Panc1 (cell line): ENCODE data around the gene TXNDC2. TPM values are rescaled to one million over a fixed set of nuclear protein-coding genes. Genes with fewer than 3 reads are reported as not detected.
A peak's percentile ranks its signal among the peaks of the same experiment; 100 is the strongest.

Experiments used
- ATAC-seq: fragments of 200-7000 bp; cut with Tn5 transposase; 2 replicates; pipeline ENCODE4 v1.9.1; 2020; ENCODE audit warnings: mild to moderate bottlenecking, moderate library complexity
- BruUV-seq: library from RNA; stranded (reverse); fragments of 400-500 nt; replicated peaks from 2 replicates; lab custom pipeline; 2021; lab: Mats Ljungman, UMichigan
- CTCF ChIA-PET: fragments of 300-600 bp; sonication (Branson Sonifier 250); formaldehyde crosslinking; loops from one replicate; lab custom pipeline; 2022; ENCODE audit warnings: antibody characterized with exemption; lab: Charles Lee
- POLR2A ChIA-PET: fragments of 300-600 bp; sonication (Branson Sonifier 250); formaldehyde crosslinking; loops from one replicate; lab custom pipeline; 2022; ENCODE audit warnings: antibody characterized with exemption; lab: Charles Lee
- DNase-seq: peaks from one replicate; pipeline ENCODE4 v3.0.0-alpha.2; 2010; ENCODE audit warnings: low read depth, low spot score
- H3K27ac ChIP-seq: 2 replicates; pipeline ENCODE4 v1.5.1; 2011; ENCODE audit warnings: mild to moderate bottlenecking, low read length, inconsistent platforms
- H3K27me3 ChIP-seq: fragments of 200-500 bp; sonication (Bioruptor generic); 2 replicates; pipeline ENCODE4 v1.6.0; 2014; ENCODE audit warnings: low read length, inconsistent platforms; ENCODE audit not compliant: control insufficient read depth, insufficient read depth
- H3K36me3 ChIP-seq: fragments of 200-500 bp; sonication (Bioruptor generic); 2 replicates; pipeline ENCODE4 v1.5.1; 2014; ENCODE audit warnings: inconsistent platforms, mild to moderate bottlenecking, low read length, moderate library complexity; ENCODE audit not compliant: control insufficient read depth, insufficient read depth
- H3K4me1 ChIP-seq: 2 replicates; pipeline ENCODE4 v1.5.1; 2011; ENCODE audit warnings: inconsistent platforms, mild to moderate bottlenecking, low read length, moderate library complexity; ENCODE audit not compliant: control insufficient read depth, insufficient read depth
- H3K4me3 ChIP-seq, 2 experiments: 2 replicates each; pipeline ENCODE4 v1.5.1; 2011 to 2012; ENCODE audit warnings: low read depth in 2 of 2, low read length in 2 of 2, mild to moderate bottlenecking in 2 of 2, inconsistent platforms in 1 of 2, moderate library complexity in 1 of 2
- H3K9me3 ChIP-seq: fragments of 200-500 bp; sonication (Bioruptor generic); 2 replicates; pipeline ENCODE4 v1.5.1; 2014; ENCODE audit warnings: low read depth, mild to moderate bottlenecking, inconsistent platforms, low read length, moderate library complexity; ENCODE audit not compliant: control insufficient read depth, insufficient read depth
- POLR2AphosphoS5 ChIP-seq: IDR thresholded peaks from 2 replicates; pipeline ENCODE4 v1.6.1; 2012; ENCODE audit warnings: mild to moderate bottlenecking, low read depth, low read length, moderate library complexity
- SIN3A ChIP-seq: IDR thresholded peaks from 2 replicates; pipeline ENCODE4 v1.6.1; 2012; ENCODE audit warnings: low read depth, mild to moderate bottlenecking, low read length, moderate library complexity, borderline replicate concordance; ENCODE audit not compliant: insufficient read depth
- TCF7L2 ChIP-seq: IDR thresholded peaks from 2 replicates; pipeline ENCODE4 v1.6.1; 2011; ENCODE audit warnings: mild to moderate bottlenecking, low read depth, low read length, inconsistent platforms
- in situ Hi-C: cut with HindIII; loops from 2 replicates; pipeline ENCODE4 v1.10.0; 2016; ENCODE audit warnings: low sequenced_read_pairs, low pct_unique_long_range_greater_than_20kb
- intact Hi-C: fragments of 100-400 bp; cut with micrococcal nuclease; formaldehyde crosslinking; loops from one replicate; pipeline ENCODE4 v1.10.0; 2022; ENCODE audit not compliant: unreplicated experiment
- total RNA-seq: library from RNA; stranded (reverse); gene quantifications from one replicate; pipeline ENCODE4 v1.2.1, GENCODE V29; 2021; ENCODE audit not compliant: unreplicated experiment
- TF ChIP-seq, protein P1 (sequence below), 2 experiments: IDR thresholded peaks; 2 replicates each; pipeline ENCODE4 v1.6.1; 2011 to 2012; ENCODE audit warnings: low read depth in 2 of 2, control low read depth in 1 of 2, low read length in 1 of 2, mild to moderate bottlenecking in 1 of 2, moderate library complexity in 1 of 2; ENCODE audit not compliant: insufficient read depth in 1 of 2
- TF ChIP-seq, protein P2 (sequence below): fragments of 450-650 bp; IDR thresholded peaks from 2 replicates; pipeline ENCODE4 v1.5.1; 2017; ENCODE audit warnings: mild to moderate bottlenecking

Gene TXNDC2
- total RNA-seq, 1 experiment from 2014 or later, result 0.90 TPM

DNA sequence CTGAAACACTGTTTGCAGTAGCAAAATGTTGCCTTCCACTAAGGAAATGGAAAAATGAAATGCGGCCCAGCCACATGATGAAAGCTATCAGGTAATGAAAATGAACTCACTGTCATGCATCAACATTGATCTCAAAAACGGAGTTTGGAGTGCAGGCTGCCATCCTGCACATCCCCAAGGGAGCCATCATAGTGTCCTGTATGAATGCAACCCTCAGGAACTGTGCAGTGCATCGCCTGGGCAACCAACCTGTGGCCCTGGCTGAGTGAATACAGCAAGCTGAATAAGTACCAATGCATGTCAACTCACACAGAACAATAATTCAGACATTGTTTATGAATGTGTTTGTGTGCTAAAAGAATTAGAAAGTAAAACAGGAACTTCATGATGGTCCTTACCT, 23.1 kb upstream of the TXNDC2 start:
- H3K27ac ChIP-seq, result no peak overlapping the region
- ChIA-PET POLR2A (no interaction called here), CTCF (no interaction called here)
- no peaks in the 10 kb centered on the region for H3K27me3 ChIP-seq
- no peaks in the 10 kb centered on the region; the same call in 1 of the 2 replicates for H3K36me3 ChIP-seq
- intact Hi-C loops (no loop called here), in situ Hi-C loops (no loop called here)
- no peak for ATAC-seq
- BruUV-seq, result no TSS peak
- no peak overlapping the region for H3K4me3 ChIP-seq
- DNase-seq, result no peak
- H3K4me1 ChIP-seq, result no peaks in the 10 kb centered on the region
- TF ChIP-seq, protein P1, sequence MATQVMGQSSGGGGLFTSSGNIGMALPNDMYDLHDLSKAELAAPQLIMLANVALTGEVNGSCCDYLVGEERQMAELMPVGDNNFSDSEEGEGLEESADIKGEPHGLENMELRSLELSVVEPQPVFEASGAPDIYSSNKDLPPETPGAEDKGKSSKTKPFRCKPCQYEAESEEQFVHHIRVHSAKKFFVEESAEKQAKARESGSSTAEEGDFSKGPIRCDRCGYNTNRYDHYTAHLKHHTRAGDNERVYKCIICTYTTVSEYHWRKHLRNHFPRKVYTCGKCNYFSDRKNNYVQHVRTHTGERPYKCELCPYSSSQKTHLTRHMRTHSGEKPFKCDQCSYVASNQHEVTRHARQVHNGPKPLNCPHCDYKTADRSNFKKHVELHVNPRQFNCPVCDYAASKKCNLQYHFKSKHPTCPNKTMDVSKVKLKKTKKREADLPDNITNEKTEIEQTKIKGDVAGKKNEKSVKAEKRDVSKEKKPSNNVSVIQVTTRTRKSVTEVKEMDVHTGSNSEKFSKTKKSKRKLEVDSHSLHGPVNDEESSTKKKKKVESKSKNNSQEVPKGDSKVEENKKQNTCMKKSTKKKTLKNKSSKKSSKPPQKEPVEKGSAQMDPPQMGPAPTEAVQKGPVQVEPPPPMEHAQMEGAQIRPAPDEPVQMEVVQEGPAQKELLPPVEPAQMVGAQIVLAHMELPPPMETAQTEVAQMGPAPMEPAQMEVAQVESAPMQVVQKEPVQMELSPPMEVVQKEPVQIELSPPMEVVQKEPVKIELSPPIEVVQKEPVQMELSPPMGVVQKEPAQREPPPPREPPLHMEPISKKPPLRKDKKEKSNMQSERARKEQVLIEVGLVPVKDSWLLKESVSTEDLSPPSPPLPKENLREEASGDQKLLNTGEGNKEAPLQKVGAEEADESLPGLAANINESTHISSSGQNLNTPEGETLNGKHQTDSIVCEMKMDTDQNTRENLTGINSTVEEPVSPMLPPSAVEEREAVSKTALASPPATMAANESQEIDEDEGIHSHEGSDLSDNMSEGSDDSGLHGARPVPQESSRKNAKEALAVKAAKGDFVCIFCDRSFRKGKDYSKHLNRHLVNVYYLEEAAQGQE (IDR thresholded peaks at IDR 0.05; ENCODE audit: insufficient read depth in 1 of 2, low read depth in 2 of 2, low read length in 1 of 2), result no peak
- TF ChIP-seq POLR2AphosphoS5, result no peak
- TF ChIP-seq TCF7L2, result no peak
- TF ChIP-seq, protein P2, sequence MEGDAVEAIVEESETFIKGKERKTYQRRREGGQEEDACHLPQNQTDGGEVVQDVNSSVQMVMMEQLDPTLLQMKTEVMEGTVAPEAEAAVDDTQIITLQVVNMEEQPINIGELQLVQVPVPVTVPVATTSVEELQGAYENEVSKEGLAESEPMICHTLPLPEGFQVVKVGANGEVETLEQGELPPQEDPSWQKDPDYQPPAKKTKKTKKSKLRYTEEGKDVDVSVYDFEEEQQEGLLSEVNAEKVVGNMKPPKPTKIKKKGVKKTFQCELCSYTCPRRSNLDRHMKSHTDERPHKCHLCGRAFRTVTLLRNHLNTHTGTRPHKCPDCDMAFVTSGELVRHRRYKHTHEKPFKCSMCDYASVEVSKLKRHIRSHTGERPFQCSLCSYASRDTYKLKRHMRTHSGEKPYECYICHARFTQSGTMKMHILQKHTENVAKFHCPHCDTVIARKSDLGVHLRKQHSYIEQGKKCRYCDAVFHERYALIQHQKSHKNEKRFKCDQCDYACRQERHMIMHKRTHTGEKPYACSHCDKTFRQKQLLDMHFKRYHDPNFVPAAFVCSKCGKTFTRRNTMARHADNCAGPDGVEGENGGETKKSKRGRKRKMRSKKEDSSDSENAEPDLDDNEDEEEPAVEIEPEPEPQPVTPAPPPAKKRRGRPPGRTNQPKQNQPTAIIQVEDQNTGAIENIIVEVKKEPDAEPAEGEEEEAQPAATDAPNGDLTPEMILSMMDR, result no peak
- TF ChIP-seq SIN3A, result no peak
- peaks cover 4% of the 10 kb centered on the region; the same call in 1 of the 2 replicates for H3K9me3 ChIP-seq

DNA sequence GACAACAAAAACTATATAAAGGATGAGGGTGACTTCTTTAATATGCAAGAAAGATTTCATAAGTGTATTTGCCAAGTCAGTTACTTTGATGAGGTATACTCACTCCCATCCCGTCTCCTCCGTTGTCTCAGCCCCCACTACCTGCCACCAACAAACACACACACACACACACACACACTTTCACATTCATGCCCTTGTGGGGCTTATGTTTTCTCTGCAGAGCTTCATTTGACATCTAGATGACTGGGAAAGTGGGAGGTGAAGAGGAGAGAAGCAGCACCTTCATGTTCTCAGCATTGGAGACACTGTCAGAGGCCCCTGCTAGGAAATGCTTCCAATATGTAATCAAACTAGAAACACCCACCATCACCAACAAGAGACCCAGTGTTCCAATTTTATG, 22.5 kb upstream of the TXNDC2 start:
- CTCF ChIA-PET, result no interaction called here
- no TSS peak for BruUV-seq
- in situ Hi-C loops, result no loop called here
- Histone ChIP-seq H3K27me3 (no peaks in the 10 kb centered on the region), H3K4me3 (no peak overlapping the region), H3K36me3 (no peaks in the 10 kb centered on the region; the same call in 1 of the 2 replicates), H3K27ac (no peak overlapping the region), H3K4me1 (0 out of 2 replicates have a peak, but pooled peaks cover under 1% of the 10 kb centered on the region), H3K9me3 (peaks cover 4% of the 10 kb centered on the region; the same call in 1 of the 2 replicates)
- POLR2A ChIA-PET, result no interaction called here
- DNase-seq (no peak), ATAC-seq (no peak)
- intact Hi-C loops, result no loop called here
- TF ChIP-seq, protein P1 (IDR thresholded peaks at IDR 0.05; ENCODE audit: insufficient read depth in 1 of 2, low read depth in 2 of 2, low read length in 1 of 2), result no peak
- TF ChIP-seq SIN3A (no peak), POLR2AphosphoS5 (0 out of 2 replicates have a peak, but pooled peaks have one; percentile 42)
